ENCODE measurements around the gene ADH7.

The ADH7 gene

GRCh38 chr4:99435154-99435553 lies at the start of gene ADH7:
TSS of gene ADH7 (minus strand) at chr4:99435342. CDS start at chr4:99435233, 109 bp downstream.
- no peak for DNase-seq (ENCODE audit: low spot score)

- DNase-seq (ENCODE audit: low spot score) = no peak
Observed at GRCh38 chr4:99483636-99484035, 48.5 kb upstream of the ADH7 start.

- DNase-seq (ENCODE audit: low spot score) = no peak
Observed at GRCh38 chr4:99473131-99473530, 38.0 kb upstream of the ADH7 start.

DNA sequence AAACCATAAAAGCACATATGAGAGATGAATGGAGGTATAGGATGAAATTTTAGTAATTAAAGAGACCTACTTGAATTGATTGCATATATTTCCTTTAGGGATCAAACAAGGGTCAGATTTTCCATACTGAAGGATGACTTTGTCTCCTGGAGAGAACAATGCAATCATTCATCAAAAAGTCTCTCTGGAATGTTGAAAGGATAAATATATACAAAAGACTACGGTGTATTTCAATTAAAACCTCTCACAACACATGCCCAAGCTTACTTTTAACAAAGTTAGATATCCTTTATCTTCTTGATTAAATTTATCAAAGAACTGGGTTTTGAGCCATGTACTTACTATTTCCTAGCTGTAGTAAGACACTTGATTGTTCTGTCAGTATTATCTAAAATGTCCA lies 36.8 kb upstream of the ADH7 start:
- DNase-seq (ENCODE audit: low spot score) = no peak

GRCh38 chr4:99471349-99471748 lies 36.2 kb upstream of the ADH7 start:
- no peak for DNase-seq (ENCODE audit: low spot score)

GRCh38 chr4:99468889-99469288 lies 33.7 kb upstream of the ADH7 start:
- no peak for DNase-seq (ENCODE audit: low spot score)

DNA sequence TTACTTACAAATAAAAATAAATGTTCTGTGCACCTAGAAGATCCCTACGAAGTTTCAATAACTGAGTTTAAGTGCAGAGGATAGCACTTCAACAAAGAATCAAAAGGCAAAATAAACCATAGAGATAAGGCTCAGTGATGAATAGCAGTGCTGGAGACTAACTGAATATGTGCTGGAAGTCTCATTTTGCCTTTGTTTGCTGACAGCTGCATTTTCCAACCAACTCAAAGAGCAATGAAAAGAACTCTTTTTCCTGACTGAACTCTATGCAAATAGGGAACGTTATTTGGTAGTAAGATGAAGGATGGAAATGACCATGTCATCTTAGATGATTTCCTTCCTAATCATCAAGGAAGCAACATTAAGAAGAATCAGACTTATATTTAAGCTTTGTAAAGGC lies 32.7 kb upstream of the ADH7 start:
- no peak for DNase-seq (ENCODE audit: low spot score)

DNA sequence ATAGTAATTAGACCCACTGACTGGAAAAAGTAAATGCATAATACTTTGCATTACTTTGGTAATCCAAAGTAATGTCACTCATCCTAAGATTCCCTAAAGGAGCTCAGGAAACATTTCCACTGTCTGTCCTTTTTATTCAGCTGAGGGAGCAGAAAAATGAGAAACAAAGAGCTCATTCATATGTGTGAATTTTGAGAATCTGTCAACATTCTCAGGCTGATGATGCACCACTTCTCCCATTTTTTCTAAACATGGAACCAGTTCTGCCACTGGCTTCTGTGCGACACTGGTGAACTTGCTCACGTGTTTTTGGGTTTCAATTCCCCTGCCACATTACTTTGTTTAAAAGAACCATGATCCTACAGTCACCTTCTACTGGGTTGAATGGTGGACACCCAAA lies 28.4 kb upstream of the ADH7 start:
- DNase-seq (ENCODE audit: low spot score) = no peak

DNA sequence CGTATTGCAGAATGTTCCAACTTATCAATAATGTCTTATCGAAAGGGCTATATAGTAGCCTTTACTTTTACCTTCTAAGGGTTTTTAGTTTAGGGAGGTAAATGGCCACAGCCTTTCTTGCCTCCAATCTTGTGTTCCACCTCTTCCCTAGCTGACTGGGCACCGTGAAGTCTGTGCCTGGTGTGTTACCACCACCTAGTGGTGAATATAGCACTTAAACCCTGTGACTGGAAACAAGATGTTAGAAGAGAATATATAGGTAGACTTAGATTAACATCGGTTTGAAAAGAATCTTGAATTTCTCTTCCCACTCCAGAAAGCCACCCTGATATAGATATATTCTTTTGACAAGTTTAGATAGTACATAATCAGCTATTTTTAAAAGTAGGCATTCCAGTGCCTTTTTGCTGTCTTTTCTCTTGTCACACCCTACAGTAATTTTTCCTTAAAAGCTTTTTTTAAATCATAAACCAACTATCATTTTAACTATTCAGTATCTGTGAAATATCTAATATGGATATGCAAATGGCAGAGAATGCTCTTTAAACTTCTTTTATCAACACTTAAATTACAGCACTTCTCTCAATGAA lies 27.8 kb upstream of the ADH7 start:
- peak; percentile 51 for DNase-seq (ENCODE audit: low spot score)

DNA sequence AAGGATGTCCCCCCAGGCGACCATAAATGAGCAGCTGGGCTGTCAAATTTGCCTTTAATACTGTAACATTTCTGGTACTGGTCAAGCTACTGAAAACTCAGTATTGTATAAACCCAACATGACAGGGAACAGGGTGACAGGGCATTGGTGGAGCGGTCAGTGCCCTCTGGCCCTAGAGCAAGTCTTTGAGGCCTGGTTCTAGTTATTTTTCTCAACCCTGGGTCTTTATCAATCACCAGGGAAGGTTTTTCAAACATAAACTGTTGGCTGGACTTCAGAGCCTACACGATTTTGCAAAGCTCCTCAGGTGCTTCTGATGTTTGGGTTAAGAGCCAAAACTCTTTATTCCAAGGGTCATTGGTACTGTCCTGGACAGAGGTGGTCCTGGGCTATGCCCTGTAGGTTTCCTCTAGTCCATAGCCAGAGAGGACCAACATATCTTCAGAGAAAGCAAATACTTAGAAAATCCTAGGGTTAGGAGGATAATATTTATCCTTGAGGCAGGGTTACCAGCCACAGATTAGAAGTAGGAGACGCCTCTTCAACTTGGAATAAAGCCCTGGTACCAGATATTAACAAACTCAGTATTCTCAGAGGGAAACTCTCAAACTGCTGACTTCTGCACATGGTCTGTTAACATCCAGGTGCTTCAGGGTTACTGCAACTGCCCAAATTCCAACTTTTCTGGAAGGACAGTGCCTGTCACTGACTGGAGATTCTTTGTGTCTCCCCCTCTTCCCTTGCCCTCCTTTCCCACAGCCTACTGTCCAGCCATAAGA lies 26.7 kb upstream of the ADH7 start:
- no peak for DNase-seq (ENCODE audit: low spot score)

DNA sequence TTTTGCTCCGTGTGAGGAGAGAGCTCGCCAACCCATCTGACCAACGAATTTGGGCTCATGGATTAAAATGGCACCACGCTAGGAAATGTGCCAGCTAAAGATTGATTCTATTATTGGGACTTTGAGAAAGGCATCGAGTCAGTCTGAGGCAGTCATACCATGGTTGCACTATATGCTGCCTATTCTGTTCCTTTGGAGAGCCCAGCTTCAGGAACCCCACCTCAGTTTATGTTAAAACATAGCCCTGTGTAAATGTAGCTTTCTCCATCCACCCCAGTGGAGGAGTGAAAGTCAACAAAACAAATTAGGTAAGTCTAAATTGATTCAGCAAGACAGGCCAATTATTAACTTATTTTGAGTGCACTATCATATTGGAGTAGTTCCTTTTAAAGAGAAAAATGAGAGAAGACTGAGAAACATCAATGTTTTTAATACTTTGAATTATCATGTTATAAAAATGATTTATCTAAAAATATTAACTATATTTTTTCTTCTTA lies 24.5 kb upstream of the ADH7 start:
- no peak for DNase-seq (ENCODE audit: low spot score)

DNA sequence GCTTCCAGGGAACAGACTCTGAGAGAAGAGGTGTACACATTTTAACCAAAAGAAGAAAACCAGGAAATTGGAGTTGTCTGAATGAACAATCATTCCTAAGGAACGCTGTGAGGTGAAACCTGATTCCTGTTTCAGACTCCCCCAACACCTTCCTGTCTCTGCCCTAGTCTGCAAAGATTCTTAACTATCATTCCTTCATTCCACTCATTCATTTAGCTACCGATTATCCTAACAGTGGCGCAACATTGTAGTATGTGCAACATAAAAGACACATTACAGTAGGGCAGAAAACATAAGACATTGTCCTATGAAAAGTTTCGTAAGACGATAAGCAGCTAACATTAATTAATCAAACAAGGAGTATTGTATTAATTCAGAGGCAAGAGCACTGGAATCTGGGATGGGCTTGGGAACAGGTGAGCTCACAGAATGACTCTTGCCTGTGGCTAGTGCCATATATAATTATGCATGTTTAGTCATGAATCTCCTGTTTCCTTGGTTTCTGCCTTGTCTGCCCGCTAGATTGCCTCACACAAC lies 23.8 kb upstream of the ADH7 start:
- no peak for DNase-seq (ENCODE audit: low spot score)

DNA sequence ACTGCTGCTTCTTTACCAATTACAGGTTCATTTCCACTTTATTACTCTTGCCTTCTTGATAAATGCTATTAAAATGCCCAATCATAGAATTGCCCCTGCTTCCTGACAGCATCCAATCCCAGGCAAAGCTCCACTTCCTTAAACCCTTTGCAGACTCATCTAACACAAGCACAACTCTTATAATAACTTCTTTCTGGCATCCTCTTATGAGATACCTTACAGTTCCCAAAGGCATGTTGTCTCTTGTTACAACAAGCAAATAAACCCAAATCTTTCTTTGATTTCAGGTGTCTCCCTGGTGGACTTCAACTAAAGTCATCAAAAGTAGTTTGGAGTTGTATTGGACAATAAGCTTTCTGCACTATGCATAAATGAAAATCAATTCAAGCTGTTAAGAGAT lies 22.5 kb upstream of the ADH7 start:
- DNase-seq (ENCODE audit: low spot score) = no peak

- no peak for DNase-seq (ENCODE audit: low spot score)
Observed at GRCh38 chr4:99457270-99457669, 22.1 kb upstream of the ADH7 start.

DNA sequence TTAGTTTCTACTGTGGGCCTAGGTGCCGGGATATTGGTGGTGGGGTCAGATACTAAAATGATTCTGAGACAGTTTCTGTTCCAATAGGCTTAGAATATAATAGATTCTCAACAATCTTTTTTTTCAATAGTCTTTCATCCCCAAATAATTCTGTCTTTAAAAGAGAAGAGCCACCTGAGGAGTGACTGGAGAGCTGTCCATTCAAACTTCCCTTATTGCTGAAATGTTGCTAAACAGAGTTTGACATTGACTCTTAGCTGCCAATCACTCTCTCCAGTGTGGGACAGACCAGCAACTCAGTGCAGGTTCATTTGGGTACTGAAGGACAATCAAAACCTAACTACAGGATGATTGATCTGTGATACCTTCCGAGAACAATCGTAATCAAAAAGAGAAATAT lies 12.4 kb upstream of the ADH7 start:
- no peak for DNase-seq (ENCODE audit: low spot score)

- DNase-seq (ENCODE audit: low spot score) = no peak
Observed at GRCh38 chr4:99447079-99447478, 11.9 kb upstream of the ADH7 start.

GRCh38 chr4:99438405-99438780 lies 3.3 kb upstream of the ADH7 start:
- no peak for DNase-seq (ENCODE audit: low spot score)

DNA sequence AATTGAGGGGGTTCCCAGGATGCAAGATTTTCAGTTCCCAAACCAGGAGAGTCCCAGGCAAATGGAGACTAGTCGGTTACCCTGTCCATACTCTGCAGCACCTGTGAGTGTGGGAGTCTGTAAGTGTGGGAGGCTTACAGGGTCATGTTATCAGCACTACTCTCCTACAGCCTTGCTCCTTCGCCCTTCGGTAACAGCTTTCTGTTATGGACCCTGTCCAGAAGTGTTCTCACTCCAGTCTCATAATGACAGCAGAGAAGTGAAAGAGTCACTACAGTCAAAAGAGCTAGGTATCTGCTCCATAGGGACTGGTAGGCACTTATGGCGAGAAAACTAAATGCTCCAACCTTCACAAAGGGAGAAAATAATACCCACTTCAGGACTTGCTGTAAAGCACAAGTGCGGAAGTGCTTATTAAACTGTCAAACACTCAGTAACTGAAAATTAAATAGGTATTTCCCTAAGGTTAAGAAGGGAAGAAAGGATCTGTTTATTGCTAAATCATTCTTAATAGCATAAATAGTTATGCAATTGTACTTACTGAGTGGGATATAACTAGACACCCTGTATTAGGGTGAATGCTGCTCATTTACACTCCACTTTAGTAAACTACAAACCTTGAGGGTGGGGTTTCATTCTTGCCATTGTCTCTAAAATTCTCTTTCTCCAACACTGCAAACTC lies 2.7 kb upstream of the ADH7 start:
- no peak for DNase-seq (ENCODE audit: low spot score)

DNA sequence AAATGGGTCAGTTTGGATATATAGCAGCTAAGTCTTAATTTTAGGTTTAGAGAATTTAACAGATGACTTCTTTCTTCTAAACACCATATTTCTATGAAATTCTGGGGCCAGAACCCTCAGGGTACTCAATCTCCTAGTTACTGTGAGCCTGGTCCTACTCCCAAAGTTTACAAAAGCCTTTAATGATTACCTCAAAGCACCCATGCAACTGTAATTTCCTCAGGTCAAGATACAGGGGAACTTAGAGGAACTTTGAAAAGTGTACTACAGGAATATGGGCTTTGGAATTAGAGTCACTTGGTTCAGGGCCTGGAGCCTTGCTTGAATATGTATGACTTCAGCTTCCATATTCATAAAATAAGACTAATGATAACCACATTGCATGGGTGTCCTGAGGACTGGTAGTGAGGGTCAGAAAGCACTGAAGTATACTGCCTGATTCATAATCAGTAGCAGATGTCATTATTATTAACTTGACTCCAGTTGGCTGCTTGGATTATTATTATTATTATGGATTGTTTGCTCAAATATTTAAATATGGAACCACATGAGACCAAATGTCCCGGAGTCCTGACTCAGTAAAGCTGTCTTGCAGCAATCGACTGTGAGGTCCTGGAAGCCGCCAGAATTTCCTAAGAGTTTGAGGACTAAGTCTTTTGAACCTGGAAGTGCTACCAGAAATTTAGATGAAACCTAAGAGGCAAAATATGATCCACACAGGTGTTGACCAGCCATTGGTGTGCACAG lies 2.0 kb upstream of the ADH7 start:
- no peak for DNase-seq (ENCODE audit: low spot score)

DNA sequence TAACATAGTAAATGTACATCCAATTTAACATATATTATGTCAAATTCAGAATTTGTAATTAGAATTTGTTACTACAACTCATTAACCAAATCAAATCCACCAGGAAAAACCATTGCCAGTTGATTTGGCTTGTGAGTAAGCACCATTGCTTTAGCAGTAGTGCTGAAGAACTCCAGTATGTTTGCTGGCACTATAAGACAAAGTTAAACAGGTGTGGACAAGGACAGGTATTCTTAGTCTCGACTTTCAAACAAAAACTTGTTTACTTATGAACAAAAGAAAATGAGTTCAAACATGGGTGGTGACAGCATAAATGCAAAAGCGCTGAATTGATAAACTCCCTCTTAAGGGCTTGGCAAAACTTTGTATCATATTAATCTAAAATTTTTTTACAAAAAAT lies 1.3 kb upstream of the ADH7 start:
- DNase-seq (ENCODE audit: low spot score) = no peak

DNA sequence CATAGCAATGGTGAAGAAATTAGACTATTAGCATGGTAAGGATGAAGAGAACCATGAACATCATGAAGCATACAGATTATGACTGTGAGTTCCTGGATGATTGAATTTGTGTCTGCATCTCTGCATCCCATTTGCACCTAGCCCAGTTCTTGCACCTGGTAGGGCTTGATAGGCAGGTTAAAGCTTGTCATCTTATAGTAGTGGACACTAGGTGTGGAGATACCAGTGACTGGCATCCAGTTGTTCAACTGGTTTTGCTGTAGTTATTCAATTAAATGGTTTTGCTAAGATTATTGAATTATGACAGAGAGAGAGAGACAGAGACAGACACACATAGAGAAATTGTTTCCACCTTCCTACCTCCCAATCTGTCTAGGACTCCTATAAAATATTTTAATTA lies 5.0 kb downstream of the ADH7 start:
- no peak for DNase-seq (ENCODE audit: low spot score)

- no peak for DNase-seq (ENCODE audit: low spot score)
Observed at GRCh38 chr4:99417125-99417524, 18.0 kb downstream of the ADH7 start.
